HG02973 (cell line): Measurements from ENCODE around the gene MVB12B.

Source experiments
- ATAC-seq: cut with Tn5 transposase; IDR thresholded peaks from one replicate; pipeline ENCODE4 v1.9.1; 2021; ENCODE audit warnings: moderate library complexity; ENCODE audit not compliant: unreplicated experiment

MVB12B gene

GRCh38 chr9:126423142-126423915 lies 96.7 kb downstream of the MVB12B start:
- no peak for ATAC-seq

DNA sequence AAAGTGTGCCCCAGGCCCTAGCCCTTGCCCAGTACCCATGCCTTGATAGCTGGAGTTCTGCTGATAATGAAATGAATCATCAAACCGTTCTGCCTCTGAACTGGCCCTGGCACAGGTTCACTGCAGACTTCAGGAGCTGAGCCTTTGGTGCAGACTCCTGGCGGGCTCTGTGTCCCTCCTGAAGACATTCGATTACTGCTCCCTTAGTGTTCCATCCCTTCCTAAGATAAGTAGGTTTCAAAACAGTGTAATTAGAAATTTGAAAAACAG lies 97.2 kb downstream of the MVB12B start:
- no peak for ATAC-seq

DNA sequence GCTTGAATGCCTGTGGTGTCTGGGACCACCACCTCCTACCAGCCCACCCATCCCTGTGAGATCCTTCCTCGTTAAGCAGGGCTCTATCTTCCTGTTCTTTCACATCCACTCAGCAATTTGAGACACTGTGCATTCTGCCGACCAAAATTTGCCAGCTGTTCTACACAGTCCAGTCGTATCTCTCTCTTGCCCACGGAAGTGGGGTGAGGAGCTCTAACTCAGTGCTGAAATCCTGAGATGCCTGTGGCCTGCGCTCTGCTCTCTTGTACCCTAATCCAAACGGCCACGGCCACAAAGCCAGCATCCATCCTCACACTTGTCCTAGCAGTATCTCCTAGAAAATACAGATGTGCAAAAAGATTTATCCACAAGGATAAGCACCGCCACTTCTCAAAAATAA lies 97.9 kb downstream of the MVB12B start:
- ATAC-seq, result no peak

DNA sequence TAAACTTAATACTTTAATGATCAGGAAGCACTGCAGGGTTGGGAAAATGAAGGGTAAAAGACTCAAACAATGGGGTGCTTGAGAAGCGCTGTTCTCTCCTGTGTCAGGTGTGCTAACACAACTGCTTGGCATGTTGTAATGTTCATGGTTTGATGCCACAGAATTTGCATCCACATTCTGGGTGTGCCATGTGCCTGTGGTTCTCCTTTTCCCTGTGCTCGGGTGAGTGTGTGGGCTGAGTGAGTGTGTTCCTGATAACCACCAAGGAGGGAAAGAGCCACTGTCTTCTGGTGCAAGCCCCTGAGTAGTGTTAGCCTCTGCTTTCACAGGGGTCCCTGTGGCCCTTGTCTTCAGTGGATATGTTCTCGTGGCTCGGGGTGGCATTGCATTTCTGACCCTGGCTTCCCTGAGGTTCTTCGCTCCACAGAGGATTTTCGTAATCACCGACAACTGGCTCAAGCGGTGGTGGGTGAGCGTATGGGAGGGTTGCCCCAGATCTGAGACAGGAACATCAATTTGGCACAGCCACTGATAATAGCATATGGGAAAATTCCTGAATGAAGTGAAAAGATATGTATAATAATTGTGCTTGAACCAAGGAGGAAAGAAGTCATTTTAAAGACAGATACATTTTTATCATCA lies 102.0 kb downstream of the MVB12B start:
- ATAC-seq, result no peak

DNA sequence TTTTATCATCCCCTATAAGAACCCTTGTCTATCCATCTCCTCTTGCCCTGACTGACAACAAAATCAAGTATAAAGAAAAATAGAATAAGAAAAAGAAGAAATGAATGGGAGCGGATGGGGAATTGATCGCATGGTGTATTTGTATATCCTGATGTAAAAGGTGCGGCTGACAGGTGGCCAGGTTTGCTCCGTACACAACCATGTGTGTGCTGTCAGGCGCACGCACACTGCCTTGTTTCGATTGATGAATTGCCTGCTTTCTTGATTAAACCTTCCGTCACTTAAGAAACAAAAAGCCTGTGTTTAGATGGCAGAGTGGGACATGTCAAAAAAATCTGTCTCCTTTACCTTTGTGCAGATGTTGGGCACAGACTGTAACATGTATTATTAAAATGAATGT lies 102.6 kb downstream of the MVB12B start:
- ATAC-seq, result no peak

DNA sequence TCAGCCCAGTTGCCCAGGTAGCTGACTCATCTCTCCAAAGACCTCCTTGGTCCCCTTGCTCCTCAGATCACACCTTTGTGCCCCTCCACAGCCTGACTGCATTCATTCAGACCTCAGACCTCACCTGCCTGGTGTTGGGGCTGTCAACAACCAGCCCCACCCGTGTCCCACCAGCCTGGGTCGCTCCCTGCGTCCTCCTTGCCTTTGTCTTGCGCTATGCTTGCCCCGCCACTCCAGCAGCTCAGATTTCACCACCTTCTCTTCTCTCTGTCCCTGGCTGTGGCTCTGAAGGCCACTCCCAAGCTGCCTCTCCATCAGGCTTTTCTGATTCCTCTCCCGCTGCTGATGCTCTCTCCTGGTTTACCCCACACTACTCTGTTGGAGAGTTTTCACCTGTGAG lies 103.5 kb downstream of the MVB12B start:
- ATAC-seq, result no peak

- no peak for ATAC-seq
Observed at GRCh38 chr9:126431077-126431742, 104.6 kb downstream of the MVB12B start.

- no peak for ATAC-seq
Observed at GRCh38 chr9:126432659-126433058, 106.0 kb downstream of the MVB12B start.

DNA sequence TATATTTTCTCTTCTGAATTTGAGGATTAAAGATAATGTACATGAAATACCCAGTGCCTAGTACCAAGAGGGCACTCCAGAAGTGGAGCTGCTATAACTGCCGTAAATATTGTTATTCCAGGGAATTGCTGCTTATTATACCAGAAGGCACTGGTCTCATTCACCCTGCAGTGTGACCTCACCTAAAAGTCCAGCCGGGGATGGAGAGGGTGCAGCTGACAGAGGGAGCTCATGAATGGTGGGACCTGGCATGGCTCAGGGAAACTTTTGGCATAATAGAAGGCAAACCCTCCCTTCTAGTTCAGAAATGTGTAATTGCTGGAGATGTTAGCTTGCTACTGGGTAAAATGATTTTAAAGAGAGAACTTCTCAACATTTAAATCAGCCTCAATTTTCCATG lies 108.5 kb downstream of the MVB12B start:
- no peak for ATAC-seq

GRCh38 chr9:126435626-126436025 lies 109.0 kb downstream of the MVB12B start:
- ATAC-seq, result no peak

GRCh38 chr9:126436545-126437267 lies 110.1 kb downstream of the MVB12B start:
- no peak for ATAC-seq

- no peak for ATAC-seq
Observed at GRCh38 chr9:126437268-126437666, 110.6 kb downstream of the MVB12B start.

DNA sequence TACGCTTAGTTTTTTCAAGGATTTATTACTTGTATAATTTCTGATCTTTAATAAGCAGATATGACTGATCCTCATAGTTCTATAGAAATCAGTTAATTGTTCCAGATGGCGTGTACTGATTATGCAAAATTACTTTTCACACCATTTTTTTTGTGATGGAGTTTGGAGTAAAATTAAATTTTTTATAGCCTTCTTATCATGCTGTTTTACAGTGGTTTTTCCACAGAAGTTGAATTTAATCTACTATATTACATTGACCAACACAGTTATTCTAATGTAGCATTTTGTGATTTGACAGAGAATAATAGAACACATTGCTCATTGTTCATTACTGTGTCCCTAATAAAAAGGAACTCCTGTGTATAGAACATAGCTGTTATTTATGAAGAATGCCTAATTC lies 111.1 kb downstream of the MVB12B start:
- ATAC-seq, result no peak

- no peak for ATAC-seq
Observed at GRCh38 chr9:126438741-126439401, 112.2 kb downstream of the MVB12B start.

GRCh38 chr9:126439402-126439765 lies 112.8 kb downstream of the MVB12B start:
- no peak for ATAC-seq

DNA sequence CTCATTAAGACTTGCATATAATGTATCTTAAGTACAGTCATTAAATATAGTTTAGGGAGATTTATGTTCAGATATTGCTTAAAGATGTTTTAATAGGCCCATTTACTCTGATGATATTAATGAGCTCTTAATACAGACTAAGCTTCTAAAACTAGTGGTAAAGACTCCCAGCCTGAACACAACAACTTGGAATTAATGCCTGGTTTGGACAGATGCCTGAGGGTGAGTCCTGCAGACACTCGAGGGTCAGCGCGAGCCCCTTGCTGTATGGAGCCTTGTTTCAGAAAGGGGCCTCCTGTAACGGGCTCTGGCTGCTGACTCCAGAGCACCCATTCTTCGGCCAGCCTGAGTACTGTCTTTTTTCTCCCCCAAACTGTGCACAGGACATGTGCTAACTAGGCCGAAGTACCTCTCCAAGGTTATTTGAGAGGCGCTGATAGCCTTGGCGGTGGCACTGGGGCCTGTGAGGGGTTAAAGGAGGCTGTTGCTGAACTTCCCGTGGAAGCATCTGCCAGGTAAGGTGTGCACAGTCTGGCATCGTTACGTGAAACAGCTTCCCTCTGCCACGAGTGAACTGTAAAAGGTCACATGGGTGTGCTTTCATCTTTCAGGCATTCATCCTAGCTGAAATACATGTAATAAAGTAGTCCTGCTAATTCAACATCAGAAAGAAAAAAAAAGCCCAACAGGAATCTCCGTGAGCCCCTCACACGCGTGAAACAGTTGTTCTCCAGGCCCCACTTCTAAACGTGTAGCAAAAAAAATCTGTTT lies 113.4 kb downstream of the MVB12B start:
- ATAC-seq, result no peak

DNA sequence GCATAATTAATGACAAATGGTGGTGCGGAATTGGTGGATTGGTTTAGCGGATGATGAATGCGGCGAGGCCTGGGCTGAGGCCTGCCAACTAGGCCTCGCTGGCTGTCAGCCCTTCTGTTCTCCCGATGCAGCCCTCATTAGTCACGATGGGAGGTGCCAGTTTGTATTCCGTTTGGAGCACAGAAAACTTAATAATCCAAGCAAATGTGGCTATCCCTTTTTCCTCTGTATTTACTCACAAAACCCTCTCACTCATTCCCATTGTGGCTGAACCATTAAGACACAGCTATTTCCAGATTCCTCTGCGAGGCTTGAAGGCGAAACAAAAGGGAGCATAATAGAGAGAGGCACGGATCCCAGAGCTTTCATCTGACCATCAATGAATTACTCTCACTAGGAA lies 114.3 kb downstream of the MVB12B start:
- ATAC-seq, result no peak

DNA sequence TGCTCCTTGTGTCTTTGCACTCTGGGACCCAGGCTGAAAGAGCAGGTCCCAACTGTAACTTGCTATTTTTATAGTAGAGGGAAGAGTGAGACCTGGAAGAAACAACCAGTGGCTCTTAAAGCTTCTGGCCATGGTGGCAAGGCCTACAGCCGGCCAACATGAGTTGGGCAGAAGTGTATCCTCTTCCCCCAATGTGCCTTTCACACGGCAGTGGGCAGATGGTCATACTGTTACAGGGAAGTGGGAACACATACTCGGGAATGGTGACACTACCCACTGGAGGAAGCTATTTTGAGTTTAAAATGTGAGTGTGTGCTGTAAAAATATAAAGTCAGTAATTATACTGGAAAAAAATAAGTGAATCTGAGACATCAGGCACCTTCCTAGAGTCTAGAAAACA lies 116.0 kb downstream of the MVB12B start:
- no peak for ATAC-seq

- ATAC-seq, result no peak
Observed at GRCh38 chr9:126443144-126443543, 116.5 kb downstream of the MVB12B start.

DNA sequence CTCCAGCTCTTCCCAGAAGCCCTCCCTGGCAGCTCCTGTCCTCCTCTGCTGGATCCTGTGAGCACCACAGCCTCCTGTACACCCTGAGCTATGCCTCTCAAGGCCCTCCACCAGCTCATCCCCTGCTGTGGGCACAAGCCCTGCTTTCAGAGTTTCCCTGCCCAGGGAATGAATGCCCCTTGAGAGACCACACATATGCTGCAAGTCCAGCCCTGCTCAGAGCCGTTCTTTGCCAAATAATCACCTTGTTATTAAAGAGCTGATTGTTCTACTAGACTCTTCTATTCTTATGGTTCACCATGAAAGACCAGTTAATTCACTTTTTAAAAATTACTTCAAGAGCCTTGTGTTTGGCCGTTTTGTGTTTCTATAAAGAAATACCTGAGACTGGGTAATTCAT lies 121.5 kb downstream of the MVB12B start:
- no peak for ATAC-seq
